Measurements from ENCODE around the gene GSTO1.

The GSTO1 gene

DNA sequence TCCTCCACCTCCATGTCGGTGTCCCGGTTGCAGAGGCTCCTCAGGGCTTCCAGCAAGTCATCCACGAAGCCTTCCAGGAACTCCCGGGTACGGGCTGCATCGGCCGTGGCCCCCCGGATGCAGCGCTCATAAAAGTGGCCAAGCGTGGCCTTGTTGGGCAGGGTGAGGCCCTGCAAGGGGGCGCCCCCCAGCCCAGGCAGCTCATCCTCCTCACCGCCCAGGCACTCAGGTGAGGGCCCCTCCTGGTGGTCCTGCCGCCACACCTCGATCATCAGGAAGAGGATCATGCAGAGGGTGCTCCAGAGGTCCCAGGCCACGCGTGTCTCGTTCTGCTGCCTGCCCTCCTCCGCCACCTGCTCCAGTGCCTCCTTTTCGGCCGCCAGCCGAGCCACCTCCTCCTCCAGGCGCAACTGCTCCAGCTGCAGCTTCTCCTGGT, 60.8 kb downstream of the GSTO1 start:
- H3K27ac Mint-ChIP-seq = no peak overlapping the region
- peaks cover 56% of the 10 kb centered on the region for H3K36me3 Mint-ChIP-seq (ENCODE audit: low read depth)
- H3K4me3 Mint-ChIP-seq = no peak overlapping the region
- no peaks in the 10 kb centered on the region for H3K27me3 Mint-ChIP-seq
- H3K9me3 Mint-ChIP-seq = no peaks in the 10 kb centered on the region
- peaks cover 45% of the 10 kb centered on the region for H3K4me1 Mint-ChIP-seq (ENCODE audit: low read depth)

DNA sequence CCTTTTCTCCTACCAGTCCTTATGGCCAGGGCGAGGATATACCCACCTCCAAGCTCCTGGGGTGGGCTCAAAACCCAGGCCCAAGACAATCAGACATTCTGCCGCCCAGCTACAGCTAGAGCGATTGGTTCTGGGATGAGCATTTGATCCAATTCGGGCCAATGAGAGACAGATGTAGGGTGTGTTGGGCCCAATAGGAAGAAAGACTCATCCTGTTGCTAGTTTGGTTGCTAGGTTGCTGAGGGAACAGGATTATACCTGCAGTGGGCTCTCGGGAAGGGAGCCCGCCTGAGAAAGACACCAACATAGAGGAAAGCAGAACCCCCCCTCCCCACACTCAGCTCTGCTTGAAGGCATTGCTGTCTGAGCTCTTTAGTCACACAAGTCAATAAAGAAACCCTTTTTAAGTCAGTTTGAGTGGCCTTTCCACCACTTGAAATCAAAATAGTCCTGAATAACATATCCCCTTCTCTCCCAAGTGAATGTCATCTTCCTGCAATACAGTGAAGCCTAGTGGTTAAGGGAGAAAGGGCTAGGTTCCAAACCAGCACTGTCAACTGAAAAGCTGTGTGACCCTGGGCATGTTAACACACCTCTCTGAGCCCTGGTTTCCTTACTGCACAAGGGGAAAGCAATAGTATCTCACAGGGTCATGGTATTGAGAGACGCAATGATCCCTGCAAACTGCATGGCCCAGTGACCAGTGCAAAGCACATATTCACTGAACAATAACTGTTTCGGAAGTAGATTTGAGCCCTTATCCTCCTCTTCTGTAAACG, 61.8 kb downstream of the GSTO1 start:
- Mint-ChIP-seq H3K36me3 (ENCODE audit: low read depth) (peaks cover 50% of the 10 kb centered on the region), H3K27me3 (no peaks in the 10 kb centered on the region), H3K4me1 (ENCODE audit: low read depth) (peaks cover 47% of the 10 kb centered on the region), H3K27ac (peak overlapping the region; percentile 11), H3K9me3 (no peaks in the 10 kb centered on the region), H3K4me3 (no peak overlapping the region)
